Ishikawa (cell line): ENCODE data around the gene ZDHHC6.

Experiments used
- CEBPB ChIP-seq: IDR thresholded peaks from 2 replicates; pipeline ENCODE4 v1.6.1; 2012
- EGR1 ChIP-seq: IDR thresholded peaks from 2 replicates; pipeline ENCODE4 v1.6.1; 2012
- FOXM1 ChIP-seq: IDR thresholded peaks from 2 replicates; pipeline ENCODE4 v1.6.1; 2012; ENCODE audit warnings: low read depth, borderline replicate concordance
- RAD21 ChIP-seq: IDR thresholded peaks from 2 replicates; pipeline ENCODE4 v1.6.1; 2012; ENCODE audit warnings: low read depth
- TAF1 ChIP-seq: IDR thresholded peaks from 2 replicates; pipeline ENCODE4 v1.6.1; 2012; ENCODE audit warnings: low read depth, mild to moderate bottlenecking
- ZBTB7A ChIP-seq: IDR thresholded peaks from 2 replicates; pipeline ENCODE4 v1.6.1; 2012; ENCODE audit warnings: low read depth
- TF ChIP-seq, protein P1 (sequence below): IDR thresholded peaks from 2 replicates; pipeline ENCODE4 v1.6.1; 2012

DNA sequence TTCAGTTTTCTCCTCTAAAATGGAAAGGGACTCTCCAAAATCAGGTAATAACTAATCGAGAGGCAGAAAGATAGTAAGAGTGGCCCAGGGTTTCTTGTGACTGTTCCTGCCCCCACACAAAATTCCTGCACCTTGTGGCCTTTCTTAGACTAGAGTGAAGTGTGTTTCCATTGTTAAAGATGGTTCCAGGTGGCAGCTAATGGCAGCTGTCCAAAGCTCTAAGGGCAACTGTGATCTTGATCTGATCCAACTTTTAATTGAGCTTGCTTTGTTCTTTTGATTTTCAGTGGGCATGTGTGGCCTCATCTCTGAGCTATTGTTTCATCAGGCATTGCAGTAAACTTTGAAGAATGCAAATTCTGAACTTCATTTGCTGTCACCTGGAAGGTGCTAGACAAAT, 53.4 kb downstream of the ZDHHC6 start:
- no peak for TF ChIP-seq ZBTB7A
- no peak for TF ChIP-seq CEBPB
- TF ChIP-seq, protein P1, sequence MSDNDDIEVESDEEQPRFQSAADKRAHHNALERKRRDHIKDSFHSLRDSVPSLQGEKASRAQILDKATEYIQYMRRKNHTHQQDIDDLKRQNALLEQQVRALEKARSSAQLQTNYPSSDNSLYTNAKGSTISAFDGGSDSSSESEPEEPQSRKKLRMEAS, result no peak
- no peak for TF ChIP-seq RAD21
- TF ChIP-seq EGR1, result no peak
- TF ChIP-seq FOXM1, result no peak
- no peak for TF ChIP-seq TAF1
